Left lobe of liver (tissue), 2 donors: ENCODE data around the gene NGFR. TPM values are rescaled to one million over a fixed set of nuclear protein-coding genes. Genes with fewer than 3 reads are reported as not detected.

Experiments used
- ATAC-seq: fragments of 200-7000 bp; cut with Tn5 transposase; one replicate; pipeline ENCODE4 v1.9.1; 2020; ENCODE audit warnings: mild to moderate bottlenecking, moderate library complexity
- DNase-seq: peaks from one replicate; pipeline ENCODE4 v3.0.0-alpha.2; 2020; ENCODE audit warnings: low spot score
- total RNA-seq: library from RNA; stranded (reverse); gene quantifications from one replicate; pipeline ENCODE4 v1.2.1, GENCODE V29; 2021
- donor health status: DM: no; HTN: no; CAD: no; lungs with moderate emphysema.
- donor health status: DM: no; HTN: yes; CAD: no.

NGFR gene
- total RNA-seq, 1 donor from 2014 or later, result 14.0 TPM

GRCh38 chr17:49513044-49513395, 17.9 kb downstream of the NGFR start:
- no peak for ATAC-seq
- no peak for DNase-seq

- DNase-seq, result no peak
- no peak for ATAC-seq
Measured at GRCh38 chr17:49513641-49514040, 18.5 kb downstream of the NGFR start.

GRCh38 chr17:49514071-49514721, 19.1 kb downstream of the NGFR start:
- DNase-seq (no peak), ATAC-seq (no peak)

- ATAC-seq (peak; percentile 97), DNase-seq (peak; percentile 96)
Measured at GRCh38 chr17:49515196-49515770, 20.2 kb downstream of the NGFR start.

- ATAC-seq, result no peak
Measured at GRCh38 chr17:49516180-49516579, 21.1 kb downstream of the NGFR start.

GRCh38 chr17:49518346-49519078, 23.4 kb downstream of the NGFR start:
- ATAC-seq, result no peak
- DNase-seq, result no peak

More at GRCh38 chr17:49516180-49516579, 21.1 kb downstream of the NGFR start:
- no peak for DNase-seq

GRCh38 chr17:49519781-49520180, 24.7 kb downstream of the NGFR start:
- no peak for DNase-seq

GRCh38 chr17:49520386-49521087, 25.4 kb downstream of the NGFR start:
- DNase-seq (no peak), ATAC-seq (no peak)

More at GRCh38 chr17:49519781-49520180, 24.7 kb downstream of the NGFR start:
- ATAC-seq, result no peak

GRCh38 chr17:49521088-49521450, 26.0 kb downstream of the NGFR start:
- no peak for DNase-seq

GRCh38 chr17:49521471-49522356, 26.6 kb downstream of the NGFR start:
- ATAC-seq (no peak), DNase-seq (no peak)

More at GRCh38 chr17:49521088-49521450, 26.0 kb downstream of the NGFR start:
- no peak for ATAC-seq

- DNase-seq (no peak), ATAC-seq (no peak)
Measured at GRCh38 chr17:49522357-49522890, 27.3 kb downstream of the NGFR start.

- ATAC-seq (no peak), DNase-seq (no peak)
Measured at GRCh38 chr17:49523196-49523595, 28.1 kb downstream of the NGFR start.

- DNase-seq (no peak), ATAC-seq (no peak)
Measured at GRCh38 chr17:49523706-49524472, 28.8 kb downstream of the NGFR start.

GRCh38 chr17:49524473-49525359, 29.6 kb downstream of the NGFR start:
- ATAC-seq (no peak), DNase-seq (no peak)

- DNase-seq (no peak), ATAC-seq (no peak)
Measured at GRCh38 chr17:49525831-49526741, 31.0 kb downstream of the NGFR start.

GRCh38 chr17:49527927-49528651, 33.0 kb downstream of the NGFR start:
- ATAC-seq, result no peak
- no peak for DNase-seq

GRCh38 chr17:49528966-49529365, 33.9 kb downstream of the NGFR start:
- no peak for DNase-seq
- no peak for ATAC-seq
